Stimulated activated CD8-positive, alpha-beta memory T cell treated with anti-CD3 and anti-CD28 coated beads, Interleukin-15, amount 100 ng/mL, for 48 hours (primary cell): ENCODE results near the gene FRMD4A.

Experiments
- DNase-seq, 2 donors: peaks; one replicate each; pipeline ENCODE4 v3.0.0-alpha.2; 2020; ENCODE audit warnings: low read depth in 2 of 2

FRMD4A gene

DNA sequence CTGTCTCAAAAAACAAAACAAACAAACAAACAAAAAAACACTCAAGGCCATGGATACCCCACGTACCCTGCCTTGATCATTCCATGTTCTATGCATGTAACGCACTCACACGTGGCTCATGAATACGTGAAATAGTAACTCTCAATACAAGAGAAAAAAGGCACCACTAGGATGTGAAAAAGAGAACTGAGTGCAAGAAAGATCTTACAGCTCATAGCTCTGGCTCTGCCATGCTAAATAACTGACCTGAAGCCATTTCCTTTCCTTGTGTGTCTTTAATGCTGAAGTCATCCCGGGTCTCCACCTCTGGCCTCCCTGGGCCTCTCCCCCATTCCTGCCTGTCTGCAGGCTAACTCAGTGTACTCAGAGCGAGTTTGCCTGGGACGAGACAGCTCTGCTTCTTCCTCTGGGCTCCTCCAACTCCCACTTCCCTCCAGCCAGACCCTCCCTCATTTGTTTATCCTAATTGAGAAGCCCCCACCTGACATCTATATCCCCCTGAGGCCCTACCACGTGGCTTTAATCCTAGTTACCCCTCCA lies 626.7 kb downstream of the FRMD4A start:
- no peak for DNase-seq

DNA sequence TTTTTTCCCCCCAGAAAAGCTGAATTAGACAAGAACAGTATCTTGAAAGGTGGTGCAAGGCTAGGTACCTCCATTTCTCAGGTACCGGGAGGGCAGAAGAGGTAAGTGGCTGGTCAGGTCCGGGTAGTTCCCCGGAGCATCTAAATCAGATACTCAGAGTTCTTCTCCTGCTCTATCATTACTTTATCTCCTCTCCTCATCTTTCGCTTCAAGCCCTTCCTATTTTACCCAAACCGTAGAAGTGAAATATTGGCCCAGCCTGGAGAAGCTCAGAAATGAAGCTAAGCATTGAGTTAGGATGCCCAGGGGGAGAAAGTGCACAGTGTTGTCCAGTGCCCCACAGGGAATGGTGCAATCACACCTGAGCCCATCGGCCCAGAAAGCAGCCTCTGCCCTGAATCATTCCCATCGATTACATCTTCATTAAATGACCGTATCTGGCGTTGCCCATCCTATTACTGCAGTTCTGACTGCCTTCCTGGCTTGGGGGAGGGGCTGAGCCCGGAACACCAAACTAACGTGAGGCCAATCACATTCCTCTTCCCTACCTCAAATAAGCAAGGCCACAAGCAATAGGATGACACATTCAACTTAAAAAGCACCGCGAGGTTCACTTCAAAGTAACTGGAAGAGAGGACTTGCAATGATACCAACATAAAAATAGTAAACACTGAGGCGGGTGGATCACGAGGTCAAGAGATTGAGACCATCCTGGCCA lies 627.5 kb downstream of the FRMD4A start:
- no peak for DNase-seq

DNA sequence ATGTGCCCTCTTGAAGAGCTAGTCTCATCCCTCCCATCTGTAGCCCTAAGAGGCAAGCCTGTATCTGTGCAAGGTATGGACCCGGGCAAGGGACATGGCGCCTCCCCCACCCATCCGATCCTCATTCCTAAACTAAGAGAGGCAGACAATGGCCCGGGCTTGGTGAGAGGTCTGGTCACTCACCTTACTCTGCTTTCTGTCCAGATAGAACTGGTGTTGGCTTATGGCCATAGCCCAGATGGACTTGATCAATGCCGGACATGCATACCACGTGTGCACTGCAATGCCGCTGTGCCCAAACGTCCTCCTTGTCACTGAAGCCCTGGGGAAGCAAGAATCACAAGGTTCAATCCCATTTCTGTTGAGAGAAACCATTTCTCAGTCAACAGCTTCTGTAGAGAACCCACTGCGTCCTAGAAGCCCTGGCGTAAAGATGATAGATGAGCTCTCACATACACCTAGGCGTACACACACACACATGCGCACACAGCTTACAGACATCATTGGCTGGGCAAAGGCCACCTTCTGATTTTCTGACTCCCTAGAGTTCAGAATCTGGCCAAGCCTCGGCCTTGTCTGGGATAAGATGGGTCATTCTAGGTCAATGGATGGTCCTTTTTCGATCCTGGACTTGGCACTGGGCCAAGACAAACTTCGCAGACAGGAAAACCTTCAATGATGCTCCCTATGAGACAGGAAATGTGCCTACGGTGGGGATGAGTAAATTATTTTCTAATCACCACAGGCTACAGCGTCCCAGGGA lies 629.4 kb downstream of the FRMD4A start:
- no peak for DNase-seq

DNA sequence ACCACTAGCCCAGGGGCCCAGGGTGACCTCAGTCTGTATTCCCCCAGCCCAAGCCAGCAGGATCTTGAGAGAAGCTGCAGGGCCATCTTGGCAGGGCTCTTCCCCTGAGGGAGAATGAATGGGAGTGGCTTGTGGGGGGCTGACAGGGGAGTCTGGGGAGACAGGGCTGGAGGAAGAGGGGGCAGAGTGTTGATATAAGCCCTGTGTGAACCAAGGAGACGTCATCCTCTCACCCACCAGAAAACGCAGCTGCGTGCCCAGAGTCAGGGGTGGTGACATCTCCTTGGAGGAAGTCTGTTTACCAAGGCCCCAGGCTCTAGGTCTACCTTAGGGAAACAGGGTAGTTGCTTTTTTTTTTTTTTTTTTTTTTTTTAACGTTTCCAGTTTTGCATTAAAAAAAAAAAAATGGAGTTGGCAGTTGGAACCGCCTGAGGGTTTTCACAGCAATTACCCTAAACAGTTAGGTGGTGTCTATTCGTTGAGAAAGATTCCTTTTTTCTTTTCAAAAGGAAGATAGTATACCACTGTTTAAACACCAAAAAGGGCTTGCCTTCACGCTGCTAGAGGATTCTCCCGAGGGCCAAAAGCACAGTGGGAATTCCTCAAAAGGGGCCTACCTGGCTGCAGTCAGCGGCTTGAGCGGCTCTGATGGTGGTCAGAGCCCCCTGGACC lies 630.1 kb downstream of the FRMD4A start:
- no peak for DNase-seq

DNA sequence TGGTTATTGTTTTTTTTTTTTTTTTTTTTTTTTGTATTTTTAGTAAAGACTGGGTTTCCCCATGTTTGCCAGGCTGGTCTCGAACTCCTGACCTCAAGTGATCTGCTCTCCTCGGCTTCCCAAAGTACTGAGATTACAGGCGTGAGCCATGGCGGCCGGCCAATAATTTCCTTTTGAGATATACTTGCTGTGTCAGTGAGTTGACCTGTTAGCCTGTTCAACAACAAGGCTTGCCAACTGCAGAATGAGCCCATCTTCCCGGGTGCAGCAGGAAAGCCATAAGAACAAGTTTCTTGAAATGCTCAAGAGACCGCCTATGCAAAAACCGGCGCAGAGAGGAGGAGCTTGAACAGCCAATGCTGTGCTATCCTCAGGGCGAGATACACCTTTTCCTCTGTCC lies 631.5 kb downstream of the FRMD4A start:
- no peak for DNase-seq

DNA sequence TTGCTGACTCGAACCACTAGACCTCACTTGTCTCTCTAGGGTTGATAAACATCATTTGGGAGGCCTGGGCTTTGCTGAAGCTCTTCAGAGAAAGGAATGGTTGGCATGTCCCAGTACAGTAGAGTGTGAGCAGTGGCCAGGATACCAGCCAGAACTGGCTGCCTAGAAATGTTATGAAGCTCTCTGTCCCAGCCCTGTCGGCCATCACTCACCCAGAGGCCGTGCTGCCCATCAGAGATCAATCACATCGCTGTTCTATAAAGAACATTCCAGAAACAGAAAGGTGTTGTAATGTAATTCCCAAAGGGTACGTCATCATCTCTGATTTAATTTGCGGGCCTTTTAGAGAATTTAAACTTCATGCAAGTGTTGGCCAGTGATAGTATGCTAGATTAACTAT lies 632.5 kb downstream of the FRMD4A start:
- no peak for DNase-seq

DNA sequence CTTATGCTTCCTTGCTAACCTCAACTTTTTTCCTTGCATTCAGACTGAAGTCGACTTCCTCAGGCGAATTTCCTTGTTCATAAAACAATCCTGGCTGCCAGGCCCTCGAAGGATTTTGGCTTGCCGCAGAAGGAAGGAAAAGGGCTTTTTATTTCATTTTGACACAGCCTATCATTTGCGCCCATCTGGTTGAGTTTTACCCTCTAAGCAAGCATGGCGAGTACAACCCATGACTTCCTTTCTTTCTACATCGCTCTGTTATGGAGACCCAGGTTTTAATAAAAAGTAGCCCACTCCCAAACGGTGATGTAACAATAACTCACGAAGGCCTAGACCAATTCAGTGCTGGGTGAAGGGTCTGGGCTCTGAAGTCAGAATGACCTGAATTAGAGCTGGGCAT lies 634.7 kb downstream of the FRMD4A start:
- DNase-seq = no peak

DNA sequence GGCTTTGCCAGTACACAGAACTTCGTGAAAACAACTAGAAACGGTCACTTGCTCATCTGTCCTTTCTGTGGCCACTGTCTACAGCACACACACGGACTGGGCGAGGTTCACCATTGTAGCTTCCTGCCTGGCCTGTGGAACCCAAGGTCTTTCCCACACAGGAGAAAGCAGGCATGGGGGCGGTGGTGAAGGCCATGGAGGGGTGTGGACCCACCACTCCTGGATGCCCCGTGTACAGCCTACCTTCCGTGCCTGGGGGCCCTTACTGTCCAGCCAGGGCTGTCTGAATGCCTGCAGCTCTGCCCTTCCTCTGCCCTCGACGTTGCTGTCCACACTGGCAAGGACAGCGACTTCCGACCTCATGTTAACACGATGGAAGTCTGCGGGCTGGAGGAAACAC lies 635.1 kb downstream of the FRMD4A start:
- DNase-seq = no peak

DNA sequence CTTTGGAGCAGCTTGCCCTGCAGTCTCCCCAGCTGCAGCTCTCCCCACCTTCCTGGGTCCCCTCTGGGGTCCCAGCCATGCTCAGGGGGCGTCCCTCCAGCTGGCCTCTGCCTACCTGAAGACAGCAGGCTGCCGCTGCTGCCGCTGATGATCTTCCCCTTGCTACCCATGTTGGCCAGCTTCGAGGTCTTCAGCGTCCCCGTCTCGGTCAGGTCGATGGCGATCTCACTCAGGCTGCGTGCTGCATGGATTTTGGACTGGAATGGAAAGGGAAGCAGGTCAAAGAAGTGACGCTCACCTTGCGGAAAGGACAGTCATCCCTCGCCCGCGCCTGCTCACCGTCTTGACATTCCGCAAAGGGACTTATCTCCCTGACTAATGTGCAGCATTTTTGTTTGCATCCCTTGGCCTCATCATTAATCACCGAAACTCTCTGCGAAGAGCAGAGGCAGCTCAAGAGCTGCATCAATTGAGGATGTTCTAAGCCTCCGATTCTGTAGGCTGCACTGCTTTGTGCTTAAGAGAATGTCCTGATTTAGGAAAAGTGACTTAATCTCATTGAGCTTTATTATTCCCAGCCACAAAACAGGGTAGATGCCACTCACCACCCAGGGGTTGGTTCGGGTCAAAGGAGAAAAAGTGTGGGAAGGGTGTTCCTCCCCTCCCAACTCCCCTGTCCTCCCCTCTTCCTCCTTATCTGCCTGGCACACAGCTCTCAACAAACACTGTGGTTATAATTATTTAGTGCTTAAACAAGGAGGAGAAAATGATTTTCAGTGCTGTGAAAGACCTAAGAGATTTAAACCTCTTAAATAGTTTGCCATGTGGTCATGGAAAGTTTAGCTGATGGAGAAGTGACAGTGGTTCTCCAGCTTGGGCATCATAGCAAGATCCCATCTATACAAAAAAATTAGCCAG lies 636.7 kb downstream of the FRMD4A start:
- no peak for DNase-seq

DNA sequence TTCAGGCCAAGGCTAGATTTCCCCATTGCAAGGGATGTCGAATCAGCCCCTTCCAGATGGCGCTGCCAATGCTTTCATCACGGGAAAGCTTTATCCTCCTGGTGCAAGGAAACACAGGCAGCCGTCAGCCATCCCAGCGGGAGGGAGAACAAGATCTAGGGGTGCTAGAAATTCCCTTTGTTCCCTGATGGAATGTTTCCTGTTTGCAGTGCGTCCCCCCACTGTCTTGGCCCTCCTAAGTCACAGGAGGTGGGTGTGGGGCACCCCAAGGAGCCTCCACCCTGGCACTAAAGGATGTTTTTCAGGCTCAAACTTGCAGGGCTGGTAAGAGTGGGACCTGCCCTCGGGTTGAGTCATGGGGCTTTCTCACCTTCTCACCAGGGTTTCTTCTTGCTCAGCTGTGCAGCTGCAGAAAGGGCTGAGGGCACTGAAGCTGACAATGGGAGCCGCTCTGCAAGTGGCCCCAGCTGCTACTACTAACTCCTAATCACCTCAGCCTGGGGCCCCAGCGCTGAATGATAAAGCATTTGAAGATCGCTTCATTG lies 640.4 kb downstream of the FRMD4A start:
- no peak for DNase-seq

DNA sequence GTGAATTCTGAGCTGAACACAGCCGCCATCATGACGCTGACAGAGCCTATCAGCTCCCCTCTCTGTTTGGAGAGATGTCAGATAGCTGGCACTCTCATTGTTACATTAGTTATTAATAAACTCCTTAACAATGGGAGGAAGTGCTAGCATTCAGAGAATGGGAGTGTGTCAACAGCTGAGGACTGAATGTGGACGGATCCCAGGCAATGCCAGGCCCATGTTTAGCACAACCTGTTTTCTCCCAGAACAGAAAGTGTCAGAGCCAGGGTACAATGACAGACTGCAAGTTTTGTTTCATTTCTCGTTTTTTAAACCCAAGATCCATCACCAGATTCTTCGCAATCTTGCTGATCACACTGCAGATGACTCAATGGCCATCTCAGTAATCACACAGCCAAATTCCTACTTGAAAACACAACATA lies 644.4 kb downstream of the FRMD4A start:
- no peak for DNase-seq

DNA sequence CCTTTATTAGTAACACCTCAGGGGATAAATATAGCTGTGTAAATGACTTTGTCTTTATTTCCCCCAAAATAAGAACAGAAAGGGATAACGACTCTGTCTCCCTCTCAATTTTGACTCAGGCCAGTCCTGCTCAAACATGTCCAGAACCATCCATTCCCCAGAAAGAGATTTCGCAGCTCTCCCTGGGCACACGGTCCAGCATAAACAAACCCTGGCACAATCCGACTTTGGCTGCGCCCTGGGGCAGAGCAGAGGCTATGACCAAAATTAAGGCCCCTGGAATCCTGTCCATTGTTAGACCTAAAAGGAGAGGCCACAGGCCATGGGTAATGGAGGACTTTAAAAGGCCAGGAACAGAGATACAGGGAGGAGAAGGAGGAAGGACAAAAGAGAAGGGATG lies 644.8 kb downstream of the FRMD4A start:
- no peak for DNase-seq

DNA sequence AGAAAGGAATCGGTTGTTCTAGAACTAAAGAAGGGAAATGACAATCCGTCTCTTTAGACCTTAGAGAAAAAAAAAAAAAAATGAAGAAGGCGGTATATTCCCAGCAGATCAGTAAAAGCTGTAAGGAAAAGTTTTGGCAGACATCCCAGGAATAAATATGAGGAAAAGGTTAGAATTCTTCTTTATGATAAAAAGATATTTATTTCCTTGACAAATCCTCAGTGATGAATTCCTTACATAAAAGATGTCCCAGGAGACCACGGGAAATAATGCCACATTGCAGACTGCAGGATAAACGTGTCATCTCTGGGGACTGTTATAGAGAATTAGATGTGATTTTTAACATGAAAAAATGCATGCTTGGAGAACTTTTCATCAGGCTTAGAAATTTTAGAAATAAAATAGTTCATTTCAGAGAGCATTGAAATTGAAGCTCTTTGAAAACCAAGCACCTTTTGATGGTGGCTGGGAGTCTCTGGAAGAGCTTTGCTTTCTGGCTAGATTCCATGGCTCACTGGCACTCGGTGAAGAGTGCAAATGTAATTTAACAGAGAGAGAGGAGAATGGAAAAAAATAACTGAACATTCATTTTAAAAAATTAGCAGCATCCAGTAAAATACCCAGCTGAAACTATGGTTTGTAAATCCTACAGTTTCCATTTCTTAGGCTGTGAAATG lies 645.8 kb downstream of the FRMD4A start:
- DNase-seq = no peak

DNA sequence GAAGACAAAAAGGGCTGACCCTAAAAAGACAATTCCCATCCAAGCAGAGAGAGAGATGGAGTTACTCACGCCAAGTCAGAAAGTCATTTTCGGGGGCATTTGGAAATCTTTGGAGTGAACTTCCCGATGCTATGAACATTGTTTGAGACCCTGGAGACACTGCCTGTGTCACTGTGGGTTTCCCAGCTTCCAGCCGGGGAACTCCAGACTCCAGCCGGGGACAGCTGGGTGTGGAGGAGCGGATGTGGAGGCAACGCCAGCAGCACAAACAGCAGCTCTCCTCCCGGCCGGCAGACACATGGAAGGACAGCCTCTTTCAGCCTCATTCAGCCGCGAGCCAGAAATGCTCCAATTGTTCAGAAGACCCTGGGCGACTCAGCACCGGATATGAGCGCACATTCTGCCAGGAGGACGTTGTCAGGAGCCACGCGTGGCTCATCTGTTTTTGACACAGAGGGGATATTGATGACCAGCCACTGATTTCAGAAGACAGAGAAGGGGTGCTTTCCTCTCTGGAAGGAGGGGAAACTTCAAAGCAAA lies 646.4 kb downstream of the FRMD4A start:
- no peak for DNase-seq

DNA sequence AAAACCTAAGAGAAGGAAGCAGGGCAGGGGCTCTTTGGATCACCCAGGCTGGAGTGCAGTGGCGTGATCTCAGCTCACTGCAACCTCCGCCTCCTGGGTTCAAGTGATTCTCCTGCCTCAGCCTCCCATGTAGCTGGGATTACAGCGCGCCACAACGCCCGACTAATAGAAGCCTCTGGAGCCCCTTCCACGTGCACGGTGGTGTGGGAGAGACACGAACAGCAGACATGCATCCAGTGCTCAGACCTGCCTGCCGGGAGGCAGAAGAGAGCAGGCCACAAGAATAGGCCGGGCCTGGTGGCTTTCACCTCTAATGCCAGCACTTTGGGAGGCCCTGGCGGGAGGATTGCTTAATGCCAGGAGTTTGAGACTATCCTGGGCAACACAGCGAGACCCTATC lies 647.7 kb downstream of the FRMD4A start:
- DNase-seq = no peak

DNA sequence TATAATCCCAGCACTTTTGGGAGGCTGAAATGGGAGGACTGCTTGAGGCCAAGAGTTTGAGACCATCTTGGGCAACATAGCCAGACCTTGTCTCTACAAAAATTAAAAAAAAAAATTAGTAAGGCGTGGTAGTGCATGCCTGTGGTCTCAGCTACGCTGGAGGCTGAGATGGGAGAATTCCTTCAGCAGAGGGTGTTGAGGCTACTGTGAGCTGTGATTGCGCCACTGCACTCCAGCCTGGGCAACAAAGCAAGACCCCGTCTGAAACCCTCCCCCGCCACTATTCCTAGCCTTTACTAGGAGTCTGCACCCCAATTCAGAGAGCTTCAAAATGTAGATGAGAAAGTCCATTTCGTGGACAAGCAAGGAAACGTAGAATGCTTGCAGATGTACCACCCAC lies 648.8 kb downstream of the FRMD4A start:
- no peak for DNase-seq

DNA sequence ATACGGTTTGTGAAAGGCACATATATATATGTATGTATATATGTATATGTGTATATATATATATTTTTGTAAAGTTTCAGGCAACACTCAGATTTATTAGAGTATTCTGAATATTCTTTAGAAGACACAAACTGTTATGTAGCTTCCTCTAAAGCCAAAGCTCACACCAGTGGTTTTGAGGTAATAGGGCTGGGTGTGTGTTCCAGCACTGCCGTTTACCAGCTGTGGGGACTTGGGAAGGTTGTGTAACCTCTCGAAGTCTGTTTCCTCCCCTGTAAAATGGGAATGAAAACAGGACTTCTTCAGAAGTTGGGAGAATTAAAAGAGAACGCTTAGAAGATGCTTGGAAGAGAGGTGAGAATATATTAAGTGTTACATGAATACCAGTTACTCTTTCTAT lies 649.2 kb downstream of the FRMD4A start:
- DNase-seq = no peak

DNA sequence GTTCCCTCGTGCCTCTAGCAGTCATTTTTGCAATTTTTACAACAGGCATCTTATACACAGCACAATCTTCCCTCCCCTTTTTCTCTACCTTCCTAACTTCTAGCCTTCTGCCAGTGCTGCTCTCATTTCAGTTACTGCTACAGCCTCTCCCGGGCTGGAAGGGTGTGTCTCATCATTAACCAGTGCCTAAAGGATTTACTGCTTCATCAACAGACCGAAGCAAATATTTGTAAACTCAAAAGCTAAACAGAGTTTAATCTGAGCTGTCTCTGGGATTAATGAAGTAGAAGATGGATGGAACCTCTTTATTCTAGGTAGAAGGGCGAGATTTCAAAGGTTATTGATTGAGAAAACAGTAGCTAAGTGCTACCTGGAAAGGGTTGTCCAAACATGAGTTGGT lies 649.6 kb downstream of the FRMD4A start:
- DNase-seq = no peak

DNA sequence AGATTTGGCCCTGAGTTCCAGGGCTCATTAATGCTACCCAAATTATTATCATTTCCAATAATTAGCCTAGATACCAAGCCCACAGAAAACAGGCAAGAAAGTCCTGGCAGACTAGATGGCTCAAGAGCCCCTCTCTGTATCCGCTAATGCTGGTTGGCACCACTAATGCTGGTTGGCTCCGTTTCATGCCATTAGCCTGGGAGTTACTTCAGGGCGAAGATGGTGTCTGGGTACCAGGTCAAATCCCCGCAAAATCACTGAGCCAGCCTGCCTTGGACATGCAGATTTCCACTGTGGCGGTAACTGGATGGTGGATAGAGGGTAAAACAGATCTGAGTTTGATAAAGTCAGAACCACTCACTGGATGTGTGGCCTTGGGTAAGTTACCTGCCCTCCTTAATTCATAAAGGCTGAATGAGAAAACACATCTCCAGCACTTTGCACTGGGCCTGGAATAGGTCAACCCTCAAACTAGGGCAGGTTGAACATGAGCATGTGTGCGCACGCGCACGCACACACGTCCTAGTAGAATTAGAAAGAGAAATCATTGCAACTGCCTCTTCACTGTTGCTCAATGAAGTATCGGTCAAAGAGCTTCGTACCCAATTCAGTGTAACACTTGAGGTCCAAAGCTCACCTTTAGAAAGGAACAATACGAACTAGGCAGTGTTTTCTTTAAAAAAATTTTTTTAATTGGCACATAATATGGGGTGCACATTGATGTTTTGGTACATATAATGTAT lies 652.5 kb downstream of the FRMD4A start:
- no peak for DNase-seq
